H9 (cell line): ENCODE data around the gene IKBKG. TPM values are rescaled to one million over a fixed set of nuclear protein-coding genes. Genes with fewer than 3 reads are reported as not detected.

Experiments used
- DNase-seq: peaks from one replicate; pipeline ENCODE4 v3.0.0-alpha.2; 2017
- H2AFZ ChIP-seq: one replicate; pipeline ENCODE4 v1.6.1; 2013; ENCODE audit warnings: mild to moderate bottlenecking, low read length, control low read depth, moderate library complexity
- H2AK5ac ChIP-seq: 2 replicates; pipeline ENCODE4 v1.6.1; 2013; ENCODE audit warnings: low read length, control low read depth, mixed read lengths; ENCODE audit not compliant: insufficient read length
- H2BK120ac ChIP-seq: one replicate; pipeline ENCODE4 v1.6.1; 2013; ENCODE audit warnings: low read depth, mild to moderate bottlenecking, low read length, control low read depth, inconsistent platforms; ENCODE audit not compliant: poor library complexity, severe bottlenecking
- H2BK12ac ChIP-seq: 2 replicates; pipeline ENCODE4 v1.6.1; 2013; ENCODE audit warnings: low read length, control low read depth, mixed read lengths, low read depth; ENCODE audit not compliant: insufficient read length
- H2BK15ac ChIP-seq: 2 replicates; pipeline ENCODE4 v1.6.1; 2013; ENCODE audit warnings: low read depth, low read length, control low read depth
- H2BK20ac ChIP-seq: one replicate; pipeline ENCODE4 v1.6.1; 2013; ENCODE audit warnings: low read depth, mild to moderate bottlenecking, low read length, control low read depth, inconsistent platforms; ENCODE audit not compliant: poor library complexity, severe bottlenecking
- H2BK5ac ChIP-seq: 2 replicates; pipeline ENCODE4 v1.6.1; 2013; ENCODE audit warnings: low read length, control low read depth, mixed read lengths; ENCODE audit not compliant: insufficient read length
- H3K14ac ChIP-seq: 2 replicates; pipeline ENCODE4 v1.6.1; 2013; ENCODE audit warnings: low read length, control low read depth; ENCODE audit not compliant: insufficient read depth
- H3K18ac ChIP-seq: 2 replicates; pipeline ENCODE4 v1.6.1; 2013; ENCODE audit warnings: low read depth, mild to moderate bottlenecking, mixed read lengths, low read length, control low read depth; ENCODE audit not compliant: insufficient read length
- H3K23ac ChIP-seq: 2 replicates; pipeline ENCODE4 v1.6.1; 2013; ENCODE audit warnings: low read length, control low read depth, mixed read lengths, low read depth; ENCODE audit not compliant: insufficient read length
- H3K23me2 ChIP-seq: 2 replicates; pipeline ENCODE4 v1.6.1; 2013; ENCODE audit warnings: low read depth, mild to moderate bottlenecking, mixed read lengths, low read length, control low read depth; ENCODE audit not compliant: insufficient read length, poor library complexity, severe bottlenecking
- H3K27ac ChIP-seq: 2 replicates; pipeline ENCODE4 v1.5.1; 2013; ENCODE audit warnings: low read length, control low read depth, mixed read lengths, low read depth; ENCODE audit not compliant: insufficient read length
- H3K27me3 ChIP-seq: 2 replicates; pipeline ENCODE4 v1.6.1; 2013; ENCODE audit warnings: low read length, control low read depth, inconsistent platforms; ENCODE audit not compliant: insufficient read depth
- H3K4ac ChIP-seq: 2 replicates; pipeline ENCODE4 v1.6.1; 2013; ENCODE audit warnings: low read depth, mild to moderate bottlenecking, control low read depth, inconsistent platforms, low read length, moderate library complexity
- H3K4me1 ChIP-seq: 2 replicates; pipeline ENCODE4 v1.6.1; 2013; ENCODE audit warnings: low read length, control low read depth, inconsistent platforms; ENCODE audit not compliant: insufficient read depth
- H3K4me2 ChIP-seq: 2 replicates; pipeline ENCODE4 v1.6.1; 2013; ENCODE audit warnings: low read length, control low read depth, mixed read lengths; ENCODE audit not compliant: insufficient read length, insufficient read depth
- H3K56ac ChIP-seq: 2 replicates; pipeline ENCODE4 v1.6.1; 2013; ENCODE audit warnings: low read depth, mild to moderate bottlenecking, mixed read lengths, low read length, control low read depth; ENCODE audit not compliant: insufficient read length
- H3K79me1 ChIP-seq: 2 replicates; pipeline ENCODE4 v1.6.1; 2013; ENCODE audit warnings: low read depth, mild to moderate bottlenecking, moderate library complexity, low read length, control low read depth, inconsistent platforms; ENCODE audit not compliant: insufficient read depth, poor library complexity, severe bottlenecking
- H3K79me2 ChIP-seq: 2 replicates; pipeline ENCODE4 v1.6.1; 2013; ENCODE audit warnings: low read length, control low read depth, inconsistent platforms; ENCODE audit not compliant: insufficient read depth
- H3K9ac ChIP-seq: 2 replicates; pipeline ENCODE4 v1.6.1; 2013; ENCODE audit warnings: low read length, control low read depth, mixed read lengths; ENCODE audit not compliant: insufficient read length; ENCODE audit errors: extremely low read depth
- H3K9me3 ChIP-seq: one replicate; pipeline ENCODE4 v1.6.1; 2013; ENCODE audit warnings: low read depth, low read length, inconsistent platforms; ENCODE audit not compliant: control insufficient read depth
- H3T11ph ChIP-seq: one replicate; pipeline ENCODE4 v1.6.1; 2013; ENCODE audit warnings: mild to moderate bottlenecking, low read length, control low read depth, inconsistent platforms
- H4K20me1 ChIP-seq: one replicate; pipeline ENCODE4 v1.6.1; 2013; ENCODE audit not compliant: control insufficient read depth, insufficient read length, insufficient read depth
- H4K5ac ChIP-seq: 2 replicates; pipeline ENCODE4 v1.6.1; 2013; ENCODE audit warnings: low read depth, mild to moderate bottlenecking, mixed read lengths, low read length, control low read depth; ENCODE audit not compliant: insufficient read length
- H4K8ac ChIP-seq: replicated peaks from 2 replicates; pipeline ENCODE4 v1.6.1; 2013; ENCODE audit warnings: low read length, control low read depth, mixed read lengths, low read depth; ENCODE audit not compliant: insufficient read length
- H4K91ac ChIP-seq: 2 replicates; pipeline ENCODE4 v1.6.1; 2013; ENCODE audit warnings: low read depth, mild to moderate bottlenecking, moderate library complexity, mixed read lengths, low read length, control low read depth; ENCODE audit not compliant: insufficient read length
- H3K27ac Mint-ChIP-seq, 3 experiments: 2 replicates in 2 of 3; 3 replicates in 1 of 3; pipeline ENCODE4 v1.8.0; 2020 to 2021; ENCODE audit warnings: mixed read lengths in 3 of 3, mild to moderate bottlenecking in 1 of 3, moderate library complexity in 1 of 3
- H3K27me3 Mint-ChIP-seq: 2 replicates; pipeline ENCODE4 v1.8.0; 2021; ENCODE audit warnings: low read depth, mild to moderate bottlenecking, moderate library complexity, mixed read lengths
- H3K36me3 Mint-ChIP-seq, 3 experiments: 2 replicates in 2 of 3; 3 replicates in 1 of 3; pipeline ENCODE4 v1.8.0; 2020 to 2021; ENCODE audit warnings: low read depth in 3 of 3, mixed read lengths in 3 of 3; ENCODE audit not compliant: insufficient read depth in 1 of 3
- H3K4me1 Mint-ChIP-seq, 2 experiments: 2 replicates each; pipeline ENCODE4 v1.8.0; 2020; ENCODE audit warnings: mixed read lengths in 2 of 2
- H3K4me3 Mint-ChIP-seq, 2 experiments: 2 replicates in 1 of 2; 3 replicates in 1 of 2; pipeline ENCODE4 v1.8.0; 2020 to 2021; ENCODE audit warnings: mild to moderate bottlenecking in 2 of 2, mixed read lengths in 2 of 2, moderate library complexity in 1 of 2
- H3K9me3 Mint-ChIP-seq, 2 experiments: 2 replicates in 1 of 2; 3 replicates in 1 of 2; pipeline ENCODE4 v1.8.0; 2020; ENCODE audit warnings: mild to moderate bottlenecking in 2 of 2, mixed read lengths in 2 of 2, moderate library complexity in 1 of 2
- CTCF ChIP-seq: fragments of 200-600 bp; sonication (generic); conservative IDR thresholded peaks from 3 replicates; pipeline ENCODE4 v1.8.0; 2021; ENCODE audit warnings: antibody characterized with exemption, mild to moderate bottlenecking
- WGBS: extraction: QIAGEN DNeasy Blood & Tissue Kit; methylation state at CpG from one replicate; pipeline ENCODE4 v1.1.7; 2013; ENCODE audit warnings: missing lambda C conversion rate, low lambda C conversion rate, mixed read lengths; ENCODE audit not compliant: insufficient read length; ENCODE audit errors: extremely low coverage; 5-methylcytosine and 5-hydroxymethylcytosine counted together
- total RNA-seq: library from RNA; stranded (reverse); gene quantifications from 2 replicates; pipeline ENCODE4 v1.2.1, GENCODE V29; 2021

Gene IKBKG
- total RNA-seq, 1 experiment from 2014 or later, result 17.8 TPM

- Histone ChIP-seq H3K23me2 (peaks cover 3% of the 10 kb centered on the region), H3K4me2 (no peak overlapping the region), H3K4ac (no peak overlapping the region), H3K23ac (no peak overlapping the region), H3K79me2 (no peaks in the 10 kb centered on the region), H3K79me1 (no peaks in the 10 kb centered on the region), H2BK5ac (no peak overlapping the region), H3K27me3 (no peaks in the 10 kb centered on the region), H2BK15ac (no peak overlapping the region), H3K14ac (no peak overlapping the region), H3K9ac (no peak overlapping the region), H3K18ac (no peak overlapping the region), H3K56ac (no peak overlapping the region), H4K8ac (no peak overlapping the region), H4K20me1 (no peaks in the 10 kb centered on the region), H3T11ph (no peak overlapping the region), H4K91ac (no peak overlapping the region), H2AK5ac (no peak overlapping the region), H2BK12ac (no peak overlapping the region), H4K5ac (no peak overlapping the region), H3K4me1 (no peaks in the 10 kb centered on the region), H2BK20ac (no peak overlapping the region), H3K27ac (no peak overlapping the region), H3K9me3 (peaks cover 23% of the 10 kb centered on the region), H2AFZ (no peak overlapping the region), H2BK120ac (no peak overlapping the region)
- H3K4me3 Mint-ChIP-seq, result peak overlapping the region in 1 of 2 experiments; percentile 17; a peak in 1 of 5 replicates
- TF ChIP-seq CTCF, result no peak
- peaks cover 64 to 77% of the 10 kb centered on the region in 2 experiments for H3K9me3 Mint-ChIP-seq
- peaks cover 3% of the 10 kb centered on the region for H3K27me3 Mint-ChIP-seq
- DNase-seq, result no peak
- peaks cover 31 to 63% (median 44%) of the 10 kb centered on the region in 3 experiments for H3K36me3 Mint-ChIP-seq
- no CpG with 5 or more reads among the region's 9 CpGs for WGBS
- no peak overlapping the region for H3K27ac Mint-ChIP-seq
- no peaks in the 10 kb centered on the region for H3K4me1 Mint-ChIP-seq
Observed at GRCh38 chrX:154535892-154536291, 11.5 kb upstream of the IKBKG start.
